ENCODE results near the gene COBLL1.

The COBLL1 gene

DNA sequence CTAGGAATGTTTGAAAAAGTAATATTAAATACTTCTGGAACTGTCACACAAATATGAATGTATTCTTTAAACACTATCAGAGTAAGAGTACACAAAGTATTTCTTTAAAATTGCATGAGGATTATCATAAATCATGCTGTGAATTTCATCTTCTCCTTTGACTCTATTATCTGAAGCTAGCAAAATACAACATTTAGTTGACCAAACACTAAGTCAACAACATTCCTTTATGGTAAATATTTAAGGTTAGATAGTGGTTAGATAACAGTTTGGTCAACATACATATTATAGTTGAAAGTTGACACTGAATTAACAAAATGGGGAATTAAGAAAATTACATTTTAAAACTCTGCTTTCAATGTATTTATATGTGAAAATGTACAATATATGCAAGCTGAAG is 148.2 kb downstream of the COBLL1 start:
- no peak for TF ChIP-seq TAF1 (IDR thresholded peaks at IDR 0.05; ENCODE audit: low read depth)
- no peak for TF ChIP-seq CEBPB (IDR thresholded peaks at IDR 0.05)
- no peak for TF ChIP-seq TCF12 (IDR thresholded peaks at IDR 0.05; ENCODE audit: low read depth)
- TF ChIP-seq RAD21 (IDR thresholded peaks at IDR 0.05; ENCODE audit: low read depth) = no peak
- TF ChIP-seq, protein P1, sequence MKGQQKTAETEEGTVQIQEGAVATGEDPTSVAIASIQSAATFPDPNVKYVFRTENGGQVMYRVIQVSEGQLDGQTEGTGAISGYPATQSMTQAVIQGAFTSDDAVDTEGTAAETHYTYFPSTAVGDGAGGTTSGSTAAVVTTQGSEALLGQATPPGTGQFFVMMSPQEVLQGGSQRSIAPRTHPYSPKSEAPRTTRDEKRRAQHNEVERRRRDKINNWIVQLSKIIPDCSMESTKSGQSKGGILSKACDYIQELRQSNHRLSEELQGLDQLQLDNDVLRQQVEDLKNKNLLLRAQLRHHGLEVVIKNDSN (IDR thresholded peaks at IDR 0.05) = no peak
- TF ChIP-seq TEAD4 (IDR thresholded peaks at IDR 0.05) = no peak
- TF ChIP-seq ZBTB7A (IDR thresholded peaks at IDR 0.05; ENCODE audit: low read depth) = no peak
- TF ChIP-seq FOXM1 (IDR thresholded peaks at IDR 0.05; ENCODE audit: borderline replicate concordance, low read depth) = no peak
- no peak for TF ChIP-seq CREB1 (IDR thresholded peaks at IDR 0.05; ENCODE audit: low read depth)
- TF ChIP-seq YY1 (IDR thresholded peaks at IDR 0.05; ENCODE audit: low read depth) = no peak
- TF ChIP-seq, protein P2, sequence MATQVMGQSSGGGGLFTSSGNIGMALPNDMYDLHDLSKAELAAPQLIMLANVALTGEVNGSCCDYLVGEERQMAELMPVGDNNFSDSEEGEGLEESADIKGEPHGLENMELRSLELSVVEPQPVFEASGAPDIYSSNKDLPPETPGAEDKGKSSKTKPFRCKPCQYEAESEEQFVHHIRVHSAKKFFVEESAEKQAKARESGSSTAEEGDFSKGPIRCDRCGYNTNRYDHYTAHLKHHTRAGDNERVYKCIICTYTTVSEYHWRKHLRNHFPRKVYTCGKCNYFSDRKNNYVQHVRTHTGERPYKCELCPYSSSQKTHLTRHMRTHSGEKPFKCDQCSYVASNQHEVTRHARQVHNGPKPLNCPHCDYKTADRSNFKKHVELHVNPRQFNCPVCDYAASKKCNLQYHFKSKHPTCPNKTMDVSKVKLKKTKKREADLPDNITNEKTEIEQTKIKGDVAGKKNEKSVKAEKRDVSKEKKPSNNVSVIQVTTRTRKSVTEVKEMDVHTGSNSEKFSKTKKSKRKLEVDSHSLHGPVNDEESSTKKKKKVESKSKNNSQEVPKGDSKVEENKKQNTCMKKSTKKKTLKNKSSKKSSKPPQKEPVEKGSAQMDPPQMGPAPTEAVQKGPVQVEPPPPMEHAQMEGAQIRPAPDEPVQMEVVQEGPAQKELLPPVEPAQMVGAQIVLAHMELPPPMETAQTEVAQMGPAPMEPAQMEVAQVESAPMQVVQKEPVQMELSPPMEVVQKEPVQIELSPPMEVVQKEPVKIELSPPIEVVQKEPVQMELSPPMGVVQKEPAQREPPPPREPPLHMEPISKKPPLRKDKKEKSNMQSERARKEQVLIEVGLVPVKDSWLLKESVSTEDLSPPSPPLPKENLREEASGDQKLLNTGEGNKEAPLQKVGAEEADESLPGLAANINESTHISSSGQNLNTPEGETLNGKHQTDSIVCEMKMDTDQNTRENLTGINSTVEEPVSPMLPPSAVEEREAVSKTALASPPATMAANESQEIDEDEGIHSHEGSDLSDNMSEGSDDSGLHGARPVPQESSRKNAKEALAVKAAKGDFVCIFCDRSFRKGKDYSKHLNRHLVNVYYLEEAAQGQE (IDR thresholded peaks at IDR 0.05; ENCODE audit: low read depth) = no peak
- no peak for TF ChIP-seq EP300 (IDR thresholded peaks at IDR 0.05; ENCODE audit: borderline replicate concordance)
- TF ChIP-seq NFIC (IDR thresholded peaks at IDR 0.05) = no peak
- TF ChIP-seq EGR1 (IDR thresholded peaks at IDR 0.05) = no peak
- TF ChIP-seq, protein P3, sequence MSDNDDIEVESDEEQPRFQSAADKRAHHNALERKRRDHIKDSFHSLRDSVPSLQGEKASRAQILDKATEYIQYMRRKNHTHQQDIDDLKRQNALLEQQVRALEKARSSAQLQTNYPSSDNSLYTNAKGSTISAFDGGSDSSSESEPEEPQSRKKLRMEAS (IDR thresholded peaks at IDR 0.05) = no peak

DNA sequence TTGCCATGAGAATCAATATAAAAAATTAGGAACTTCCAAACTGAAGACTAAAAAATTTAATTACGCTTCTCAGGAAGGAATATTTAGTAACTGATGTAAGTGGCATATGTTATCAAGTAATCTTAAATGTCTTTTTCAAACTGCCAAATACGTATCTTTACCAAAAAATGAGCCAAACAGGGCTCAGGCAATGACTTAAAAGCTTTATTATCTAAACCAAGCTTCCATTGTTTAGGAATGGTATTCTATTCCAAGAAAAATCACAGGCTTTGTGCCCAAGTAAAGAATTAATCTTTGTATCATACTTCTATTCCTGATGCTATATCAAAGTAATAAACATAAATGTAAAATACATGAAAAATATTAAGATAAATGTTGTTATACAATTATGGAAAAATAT is 148.7 kb downstream of the COBLL1 start:
- TF ChIP-seq, protein P1 (IDR thresholded peaks at IDR 0.05) = no peak

DNA sequence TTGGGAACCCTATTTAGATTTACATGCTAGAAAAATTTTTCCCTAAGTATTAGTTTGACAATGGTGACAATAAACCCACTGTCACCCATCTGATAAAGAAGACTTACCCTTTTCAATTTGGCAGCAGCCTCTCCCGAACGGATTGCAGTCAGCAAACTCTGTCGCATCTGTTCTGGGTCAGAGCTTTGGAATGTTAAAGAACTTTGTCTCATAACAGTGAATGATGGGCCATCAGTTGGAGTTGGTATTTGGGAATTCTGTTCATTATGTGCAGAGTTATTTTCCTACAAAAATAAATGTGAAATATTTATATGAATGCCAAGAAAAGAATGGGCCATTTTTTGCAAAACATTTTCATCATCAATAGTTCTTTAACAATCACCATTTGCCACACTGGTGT is 149.5 kb downstream of the COBLL1 start:
- TF ChIP-seq, protein P2 (IDR thresholded peaks at IDR 0.05; ENCODE audit: low read depth) = no peak
- TF ChIP-seq TCF12 (IDR thresholded peaks at IDR 0.05; ENCODE audit: low read depth) = no peak
- TF ChIP-seq NFIC (IDR thresholded peaks at IDR 0.05) = no peak
- TF ChIP-seq TEAD4 (IDR thresholded peaks at IDR 0.05) = no peak
- no peak for TF ChIP-seq TAF1 (IDR thresholded peaks at IDR 0.05; ENCODE audit: low read depth)
- TF ChIP-seq EGR1 (IDR thresholded peaks at IDR 0.05) = no peak
- TF ChIP-seq, protein P3 (IDR thresholded peaks at IDR 0.05) = no peak
- no peak for TF ChIP-seq FOXM1 (IDR thresholded peaks at IDR 0.05; ENCODE audit: borderline replicate concordance, low read depth)
- TF ChIP-seq CEBPB (IDR thresholded peaks at IDR 0.05) = no peak
- TF ChIP-seq RAD21 (IDR thresholded peaks at IDR 0.05; ENCODE audit: low read depth) = no peak
- TF ChIP-seq, protein P1 (IDR thresholded peaks at IDR 0.05) = no peak
- TF ChIP-seq CREB1 (IDR thresholded peaks at IDR 0.05; ENCODE audit: low read depth) = no peak
- TF ChIP-seq YY1 (IDR thresholded peaks at IDR 0.05; ENCODE audit: low read depth) = no peak
- TF ChIP-seq EP300 (IDR thresholded peaks at IDR 0.05; ENCODE audit: borderline replicate concordance) = no peak
- no peak for TF ChIP-seq ZBTB7A (IDR thresholded peaks at IDR 0.05; ENCODE audit: low read depth)

DNA sequence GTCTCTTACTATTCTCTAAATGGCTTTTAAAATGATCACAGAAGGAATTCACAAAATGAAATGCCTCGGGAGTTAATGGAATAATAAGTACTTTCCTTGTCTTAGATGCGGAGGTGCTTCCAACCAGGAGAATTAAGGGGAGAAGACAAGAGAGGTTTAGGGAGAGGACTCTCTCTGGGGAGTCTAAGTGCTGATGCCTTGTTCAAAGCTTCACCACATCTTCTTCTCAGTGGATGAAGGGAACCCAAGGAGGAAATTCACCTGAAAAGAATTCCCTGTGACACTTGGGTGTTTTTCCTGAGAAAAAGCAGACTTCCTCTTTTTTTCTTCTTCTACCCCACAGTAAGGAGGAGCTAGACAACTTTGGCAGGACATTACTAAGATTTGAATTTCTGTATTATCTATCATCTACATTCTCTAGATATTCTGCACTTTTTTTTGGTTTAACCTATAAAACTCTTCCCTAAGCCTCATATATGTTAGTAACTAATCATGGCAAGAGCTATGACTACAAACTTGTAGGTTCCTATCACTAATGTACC is 150.2 kb downstream of the COBLL1 start:
- no peak for TF ChIP-seq TAF1 (IDR thresholded peaks at IDR 0.05; ENCODE audit: low read depth)
- no peak for TF ChIP-seq CEBPB (IDR thresholded peaks at IDR 0.05)
- TF ChIP-seq, protein P1 (IDR thresholded peaks at IDR 0.05) = no peak

DNA sequence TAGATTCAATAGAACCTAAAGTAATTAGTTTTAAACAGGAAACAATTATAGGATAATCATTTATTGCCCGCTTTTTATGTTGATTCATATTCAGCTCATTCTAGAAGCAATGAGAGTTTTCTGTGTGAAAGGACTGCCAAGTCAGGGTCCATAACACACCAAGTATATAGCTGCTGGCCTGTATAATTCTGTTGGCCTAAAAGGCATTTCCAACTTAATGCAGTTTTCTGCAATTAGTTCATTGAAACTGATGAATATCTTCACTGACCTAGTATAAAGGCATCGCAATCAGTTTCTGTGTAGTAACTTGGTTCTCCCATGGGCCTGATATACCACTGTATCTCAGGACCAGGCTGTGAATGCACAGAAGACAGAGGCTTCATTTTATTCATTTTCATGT is 151.3 kb downstream of the COBLL1 start:
- TF ChIP-seq TAF1 (IDR thresholded peaks at IDR 0.05; ENCODE audit: low read depth) = no peak
- TF ChIP-seq, protein P3 (IDR thresholded peaks at IDR 0.05) = no peak
- no peak for TF ChIP-seq EGR1 (IDR thresholded peaks at IDR 0.05)
- TF ChIP-seq TEAD4 (IDR thresholded peaks at IDR 0.05) = no peak
- no peak for TF ChIP-seq FOXM1 (IDR thresholded peaks at IDR 0.05; ENCODE audit: borderline replicate concordance, low read depth)
- no peak for TF ChIP-seq CEBPB (IDR thresholded peaks at IDR 0.05)

All from Ishikawa (cell line).